BE2C (cell line): ENCODE measurements around the gene INSRR.
A peak's percentile ranks its signal among the peaks of the same experiment; 100 is the strongest.

Experiments
- DNase-seq: peaks from one replicate; pipeline ENCODE4 v3.0.0-alpha.2; 2020
- H3K27me3 ChIP-seq: fragments of 250-450 bp; sonication (Bioruptor Pico); 2 replicates; pipeline ENCODE4 v1.5.1; 2020; ENCODE audit warnings: mild to moderate bottlenecking
- H3K36me3 ChIP-seq: fragments of 250-450 bp; sonication (Bioruptor Pico); 2 replicates; pipeline ENCODE4 v1.5.1; 2020; ENCODE audit warnings: mild to moderate bottlenecking
- H3K4me1 ChIP-seq: fragments of 250-450 bp; sonication (Bioruptor Pico); 2 replicates; pipeline ENCODE4 v1.5.1; 2020
- H3K4me3 ChIP-seq: 2 replicates; pipeline ENCODE4 v1.5.1; 2011; ENCODE audit warnings: low read depth, low read length
- H3K9me3 ChIP-seq: fragments of 250-450 bp; sonication (Bioruptor Pico); 2 replicates; pipeline ENCODE4 v1.5.1; 2020
- TF ChIP-seq, protein P1 (sequence below): IDR thresholded peaks from 2 replicates; pipeline ENCODE4 v1.5.1; 2012; ENCODE audit warnings: mild to moderate bottlenecking, low read depth, low read length

Gene INSRR

DNA sequence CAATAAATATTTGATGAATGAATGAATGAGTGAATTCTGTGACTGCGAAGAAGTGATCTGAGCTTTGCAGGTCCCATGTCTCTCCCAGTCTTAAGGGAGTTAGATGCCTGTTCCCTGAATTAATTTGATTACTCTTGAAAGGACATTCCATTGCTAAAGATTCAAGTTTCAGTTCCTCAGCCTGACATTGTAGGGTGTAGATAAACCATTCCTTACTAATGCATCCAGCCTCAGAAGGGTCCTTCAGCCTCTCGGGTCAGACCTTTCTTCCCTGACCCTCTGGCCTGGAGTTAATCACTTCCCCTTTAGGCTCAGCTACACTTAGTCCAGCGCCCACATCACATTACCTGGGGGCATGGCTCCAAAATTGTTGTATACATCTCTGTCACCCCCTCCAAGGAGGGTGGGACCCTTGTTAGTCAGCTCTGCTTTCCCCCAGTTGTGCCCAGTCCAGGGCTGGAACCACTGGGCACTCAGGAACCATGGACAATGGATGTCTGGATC lies 2.6 kb downstream of the INSRR start:
- no peaks in the 10 kb centered on the region for H3K36me3 ChIP-seq

GRCh38 chr1:156854634-156855033 lies 4.3 kb downstream of the INSRR start:
- Histone ChIP-seq H3K9me3 (no peaks in the 10 kb centered on the region), H3K27me3 (no peaks in the 10 kb centered on the region), H3K4me3 (no peak overlapping the region), H3K4me1 (peaks cover 39% of the 10 kb centered on the region), H3K36me3 (no peaks in the 10 kb centered on the region)
- no peak for DNase-seq
- TF ChIP-seq, protein P1, sequence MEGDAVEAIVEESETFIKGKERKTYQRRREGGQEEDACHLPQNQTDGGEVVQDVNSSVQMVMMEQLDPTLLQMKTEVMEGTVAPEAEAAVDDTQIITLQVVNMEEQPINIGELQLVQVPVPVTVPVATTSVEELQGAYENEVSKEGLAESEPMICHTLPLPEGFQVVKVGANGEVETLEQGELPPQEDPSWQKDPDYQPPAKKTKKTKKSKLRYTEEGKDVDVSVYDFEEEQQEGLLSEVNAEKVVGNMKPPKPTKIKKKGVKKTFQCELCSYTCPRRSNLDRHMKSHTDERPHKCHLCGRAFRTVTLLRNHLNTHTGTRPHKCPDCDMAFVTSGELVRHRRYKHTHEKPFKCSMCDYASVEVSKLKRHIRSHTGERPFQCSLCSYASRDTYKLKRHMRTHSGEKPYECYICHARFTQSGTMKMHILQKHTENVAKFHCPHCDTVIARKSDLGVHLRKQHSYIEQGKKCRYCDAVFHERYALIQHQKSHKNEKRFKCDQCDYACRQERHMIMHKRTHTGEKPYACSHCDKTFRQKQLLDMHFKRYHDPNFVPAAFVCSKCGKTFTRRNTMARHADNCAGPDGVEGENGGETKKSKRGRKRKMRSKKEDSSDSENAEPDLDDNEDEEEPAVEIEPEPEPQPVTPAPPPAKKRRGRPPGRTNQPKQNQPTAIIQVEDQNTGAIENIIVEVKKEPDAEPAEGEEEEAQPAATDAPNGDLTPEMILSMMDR: no peak

More for the DNA sequence above, 2.6 kb downstream of the INSRR start:
- no peak for DNase-seq
- 0 out of 2 replicates have a peak, but pooled peaks cover 4% of the 10 kb centered on the region for H3K27me3 ChIP-seq
- no peaks in the 10 kb centered on the region for H3K9me3 ChIP-seq
- TF ChIP-seq, protein P1: no peak
- H3K4me1 ChIP-seq: peaks cover 39% of the 10 kb centered on the region
- H3K4me3 ChIP-seq: no peak overlapping the region

DNA sequence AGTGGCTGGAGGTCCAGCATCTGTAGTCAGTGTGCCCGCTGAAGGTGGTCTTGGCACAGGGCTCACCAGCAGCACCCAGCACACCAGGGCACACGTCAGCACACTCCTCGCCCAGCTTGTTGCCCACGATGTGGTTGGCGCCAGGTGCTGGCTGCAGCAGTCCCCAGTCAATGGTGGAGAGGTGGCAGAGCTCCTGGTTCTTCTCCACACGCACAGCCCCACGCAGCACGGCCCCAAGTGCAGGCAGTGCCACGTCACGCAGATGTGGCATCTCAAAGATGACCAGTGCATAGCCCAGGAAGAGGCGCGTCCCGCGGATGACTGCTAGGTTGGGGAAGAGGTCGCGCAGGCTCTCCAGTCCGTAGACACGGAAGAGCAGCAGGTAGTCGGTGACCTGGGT lies 5.2 kb downstream of the INSRR start:
- Histone ChIP-seq H3K4me3 (no peak overlapping the region), H3K9me3 (no peaks in the 10 kb centered on the region), H3K36me3 (no peaks in the 10 kb centered on the region), H3K27me3 (no peaks in the 10 kb centered on the region), H3K4me1 (peaks cover 39% of the 10 kb centered on the region)
- TF ChIP-seq, protein P1: no peak
- DNase-seq: no peak

- Histone ChIP-seq H3K4me3 (no peak overlapping the region), H3K36me3 (no peaks in the 10 kb centered on the region), H3K9me3 (no peaks in the 10 kb centered on the region), H3K4me1 (peaks cover 28% of the 10 kb centered on the region), H3K27me3 (no peaks in the 10 kb centered on the region)
- TF ChIP-seq, protein P1: no peak
- DNase-seq: peak; percentile 84
Observed at GRCh38 chr1:156852418-156852874, 6.5 kb downstream of the INSRR start.

DNA sequence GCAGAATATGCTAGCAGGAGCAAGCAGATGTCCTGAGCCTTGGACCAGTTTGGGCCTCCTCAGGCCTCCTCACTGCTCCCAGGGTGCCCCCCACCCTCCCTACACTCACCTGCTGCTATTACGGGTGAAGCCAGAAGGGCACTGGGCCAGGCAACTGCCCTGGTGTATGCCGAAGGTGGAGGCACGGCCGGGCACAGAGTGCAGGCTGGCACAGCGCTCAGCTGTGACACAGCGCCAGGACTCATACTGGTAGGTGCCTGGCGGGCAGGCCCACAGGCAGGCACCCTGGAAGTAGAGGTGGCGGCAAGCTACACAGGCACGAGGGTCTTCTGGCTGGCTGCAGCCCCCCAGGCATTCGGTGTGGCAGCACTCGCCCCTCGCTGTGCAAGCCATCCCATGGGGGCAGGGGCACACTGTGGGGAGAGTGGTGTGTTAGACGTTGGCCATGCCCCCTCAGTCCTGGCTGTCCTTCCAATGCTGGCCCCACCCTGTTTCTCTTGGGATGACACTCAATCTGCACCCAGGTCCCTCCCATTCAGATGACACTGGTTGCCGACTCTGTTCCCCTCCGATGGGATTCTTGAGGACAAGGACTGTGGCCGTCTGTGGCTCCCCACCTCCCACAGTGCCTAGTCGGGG lies 7.0 kb downstream of the INSRR start:
- peaks cover 23% of the 10 kb centered on the region for H3K4me1 ChIP-seq
- H3K36me3 ChIP-seq: no peaks in the 10 kb centered on the region
- H3K27me3 ChIP-seq: no peaks in the 10 kb centered on the region
- no peak overlapping the region for H3K4me3 ChIP-seq
- no peak for DNase-seq
- no peaks in the 10 kb centered on the region for H3K9me3 ChIP-seq
- TF ChIP-seq, protein P1: no peak

DNA sequence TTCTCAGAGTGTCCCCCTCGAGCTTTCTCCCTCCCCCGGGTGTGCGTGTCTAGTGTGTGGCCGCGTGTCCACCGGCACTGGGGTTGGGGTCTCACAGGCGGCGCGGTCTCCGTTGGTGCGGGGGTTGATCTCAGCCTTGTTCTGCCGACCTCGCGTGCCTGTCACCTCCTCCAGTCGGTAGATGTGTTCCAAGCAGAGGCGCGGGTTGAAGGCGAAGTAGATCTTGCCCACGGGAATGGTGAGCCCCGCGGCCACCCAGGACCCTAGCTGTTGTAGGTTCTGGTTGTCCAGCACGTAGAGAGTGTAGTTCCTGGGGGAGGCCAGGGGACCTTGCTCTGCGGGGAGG lies 9.8 kb downstream of the INSRR start:
- no peak overlapping the region for H3K4me3 ChIP-seq
- no peak for DNase-seq
- H3K27me3 ChIP-seq: no peaks in the 10 kb centered on the region

More for the DNA sequence above, 9.8 kb downstream of the INSRR start:
- TF ChIP-seq, protein P1: no peak
- H3K9me3 ChIP-seq: no peaks in the 10 kb centered on the region
- no peaks in the 10 kb centered on the region for H3K36me3 ChIP-seq
- peaks cover 15% of the 10 kb centered on the region for H3K4me1 ChIP-seq
